HepG2 (cell line): Measurements from ENCODE around the gene SYNE1.

Source experiments
- ARID2 ChIP-seq: sonication (generic); formaldehyde crosslinking; IDR thresholded peaks from 2 replicates; pipeline ENCODE4 v1.8.1; 2022; ENCODE audit warnings: mild to moderate bottlenecking, missing genetic modification reagents, borderline replicate concordance
- CAMTA2 ChIP-seq: sonication (generic); formaldehyde crosslinking; IDR thresholded peaks from 2 replicates; pipeline ENCODE4 v1.4.0; 2020; ENCODE audit warnings: mild to moderate bottlenecking, missing genetic modification reagents, borderline replicate concordance
- HCFC1 ChIP-seq: fragments of 150-350 bp; IDR thresholded peaks from 2 replicates; pipeline ENCODE4 v1.6.1; 2014; ENCODE audit warnings: low read depth, low read length
- HOXD1 ChIP-seq: sonication (generic); formaldehyde crosslinking; IDR thresholded peaks from 2 replicates; pipeline ENCODE4 v1.5.0; 2020; ENCODE audit warnings: missing genetic modification reagents
- NR3C1 ChIP-seq: sonication (generic); formaldehyde crosslinking; IDR thresholded peaks from 2 replicates; pipeline ENCODE4 v1.4.0; 2020; ENCODE audit warnings: missing genetic modification reagents
- POLR2A ChIP-seq, 2 experiments: IDR thresholded peaks; 2 replicates each; pipeline ENCODE4 v1.6.1; 2011; ENCODE audit warnings: low read depth in 2 of 2, low read length in 2 of 2, mild to moderate bottlenecking in 1 of 2, moderate library complexity in 1 of 2; ENCODE audit not compliant: insufficient read depth in 1 of 2
- SMAD1 ChIP-seq: sonication (generic); formaldehyde crosslinking; IDR thresholded peaks from 2 replicates; pipeline ENCODE4 v1.4.0; 2020; ENCODE audit warnings: missing genetic modification reagents, low read depth, mild to moderate bottlenecking, borderline replicate concordance
- ZNF12 ChIP-seq: sonication (generic); formaldehyde crosslinking; IDR thresholded peaks from 2 replicates; pipeline ENCODE4 v1.5.0; 2020; ENCODE audit warnings: missing genetic modification reagents
- ZNF749 ChIP-seq: sonication (generic); formaldehyde crosslinking; IDR thresholded peaks from 2 replicates; pipeline ENCODE4 v1.8.0; 2022; ENCODE audit warnings: mild to moderate bottlenecking, missing genetic modification reagents, moderate library complexity, borderline replicate concordance
- TF ChIP-seq, protein P1 (sequence below), 2 experiments: sonication (generic) in 1 of 2; formaldehyde crosslinking in 1 of 2; IDR thresholded peaks; 2 replicates each; pipeline versions ENCODE4 v1.5.1 to v1.6.1; 2011 to 2020; ENCODE audit warnings: borderline replicate concordance in 1 of 2, low read depth in 1 of 2, low read length in 1 of 2, mild to moderate bottlenecking in 1 of 2, missing genetic modification reagents in 1 of 2, moderate library complexity in 1 of 2
- TF ChIP-seq, protein P2 (sequence below): sonication (generic); formaldehyde crosslinking; IDR thresholded peaks from 2 replicates; pipeline ENCODE4 v1.5.0; 2020; ENCODE audit warnings: mild to moderate bottlenecking, missing genetic modification reagents, borderline replicate concordance

DNA sequence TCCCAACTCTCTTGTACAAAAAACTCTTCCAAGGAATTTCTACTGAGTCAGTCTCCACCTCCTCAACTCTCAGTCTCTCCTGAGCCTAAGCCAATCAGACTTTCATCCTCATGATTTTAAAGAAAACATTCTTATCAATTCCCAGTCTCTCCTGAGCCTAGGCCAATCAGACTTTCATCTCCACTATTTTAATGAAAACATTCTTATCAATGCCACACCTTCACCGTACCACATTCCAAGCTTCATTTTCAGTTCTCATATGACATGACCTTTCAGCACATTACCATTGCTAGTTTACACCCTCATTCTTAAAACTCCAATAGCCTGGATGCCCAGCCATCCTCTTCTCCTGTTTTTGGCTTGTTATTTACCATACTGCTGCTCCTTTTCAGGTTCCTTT is 42.5 kb downstream of the SYNE1 start:
- no peak for TF ChIP-seq ZNF12
- no peak for TF ChIP-seq POLR2A (IDR thresholded peaks at IDR 0.05; ENCODE audit: insufficient read depth in 1 of 2, low read depth in 2 of 2, low read length in 2 of 2)
- TF ChIP-seq HOXD1 (CRISPR knock-in tag) = no peak
- no peak for TF ChIP-seq ARID2 (CRISPR knock-in tag)
- no peak for TF ChIP-seq SMAD1
- TF ChIP-seq NR3C1 = no peak
- TF ChIP-seq ZNF749 = no peak
- TF ChIP-seq, protein P1, sequence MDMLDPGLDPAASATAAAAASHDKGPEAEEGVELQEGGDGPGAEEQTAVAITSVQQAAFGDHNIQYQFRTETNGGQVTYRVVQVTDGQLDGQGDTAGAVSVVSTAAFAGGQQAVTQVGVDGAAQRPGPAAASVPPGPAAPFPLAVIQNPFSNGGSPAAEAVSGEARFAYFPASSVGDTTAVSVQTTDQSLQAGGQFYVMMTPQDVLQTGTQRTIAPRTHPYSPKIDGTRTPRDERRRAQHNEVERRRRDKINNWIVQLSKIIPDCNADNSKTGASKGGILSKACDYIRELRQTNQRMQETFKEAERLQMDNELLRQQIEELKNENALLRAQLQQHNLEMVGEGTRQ (IDR thresholded peaks at IDR 0.05; ENCODE audit: low read depth, low read length) = no peak
- TF ChIP-seq, protein P1 (CRISPR knock-in tag; IDR thresholded peaks at IDR 0.05; ENCODE audit: borderline replicate concordance) = no peak
- TF ChIP-seq HCFC1 = no peak
- no peak for TF ChIP-seq CAMTA2
- TF ChIP-seq, protein P2, sequence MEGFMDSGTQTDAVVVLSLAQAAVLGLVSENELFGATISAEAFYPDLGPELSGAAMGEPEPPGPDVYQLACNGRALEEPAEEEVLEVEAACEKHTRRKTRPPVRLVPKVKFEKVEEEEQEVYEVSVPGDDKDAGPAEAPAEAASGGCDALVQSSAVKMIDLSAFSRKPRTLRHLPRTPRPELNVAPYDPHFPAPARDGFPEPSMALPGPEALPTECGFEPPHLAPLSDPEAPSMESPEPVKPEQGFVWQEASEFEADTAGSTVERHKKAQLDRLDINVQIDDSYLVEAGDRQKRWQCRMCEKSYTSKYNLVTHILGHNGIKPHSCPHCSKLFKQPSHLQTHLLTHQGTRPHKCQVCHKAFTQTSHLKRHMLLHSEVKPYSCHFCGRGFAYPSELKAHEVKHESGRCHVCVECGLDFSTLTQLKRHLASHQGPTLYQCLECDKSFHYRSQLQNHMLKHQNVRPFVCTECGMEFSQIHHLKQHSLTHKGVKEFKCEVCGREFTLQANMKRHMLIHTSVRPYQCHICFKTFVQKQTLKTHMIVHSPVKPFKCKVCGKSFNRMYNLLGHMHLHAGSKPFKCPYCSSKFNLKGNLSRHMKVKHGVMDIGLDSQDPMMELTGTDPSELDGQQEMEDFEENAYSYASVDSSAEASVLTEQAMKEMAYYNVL (CRISPR knock-in tag) = no peak
